Umbilical cord (tissue), 2 donors: Measurements from ENCODE around the gene ANO5. TPM values are rescaled to one million over a fixed set of nuclear protein-coding genes. Genes with fewer than 3 reads are reported as not detected.

Experiments
- DNase-seq: peaks from one replicate; pipeline ENCODE4 v3.0.0-alpha.2; 2015; ENCODE audit warnings: low spot score
- total RNA-seq: library from RNA; depleted of rRNA; stranded (reverse); fragments of >200 nt; gene quantifications from one replicate; pipeline ENCODE4 v1.2.3, GENCODE V29; 2014; ENCODE audit warnings: low replicate concordance; ENCODE audit not compliant: insufficient read depth

Gene ANO5
- total RNA-seq, result 2.6 TPM

- peak; percentile 40 for DNase-seq
Measured at GRCh38 chr11:22192642-22193347, at the start of gene ANO5. Gene ANO5, plus strand, starts transcription at chr11:22193085. Its CDS starts 408 bp downstream, at chr11:22193493.

GRCh38 chr11:22151649-22152197 is 41.2 kb upstream of the ANO5 start:
- no peak for DNase-seq

- no peak for DNase-seq
Measured at GRCh38 chr11:22157531-22157930, 35.4 kb upstream of the ANO5 start.

- DNase-seq, result no peak
Measured at GRCh38 chr11:22161489-22161888, 31.4 kb upstream of the ANO5 start.

- DNase-seq, result no peak
Measured at GRCh38 chr11:22162756-22163155, 30.1 kb upstream of the ANO5 start.

GRCh38 chr11:22163394-22163797 is 29.5 kb upstream of the ANO5 start:
- no peak for DNase-seq

GRCh38 chr11:22165087-22165486 is 27.8 kb upstream of the ANO5 start:
- DNase-seq, result no peak

- DNase-seq, result no peak
Measured at GRCh38 chr11:22165759-22166513, 26.9 kb upstream of the ANO5 start.

GRCh38 chr11:22169833-22170232 is 23.1 kb upstream of the ANO5 start:
- DNase-seq, result no peak

GRCh38 chr11:22173532-22173931 is 19.4 kb upstream of the ANO5 start:
- no peak for DNase-seq

GRCh38 chr11:22177186-22177585 is 15.7 kb upstream of the ANO5 start:
- no peak for DNase-seq

- no peak for DNase-seq
Measured at GRCh38 chr11:22179626-22180025, 13.3 kb upstream of the ANO5 start.

GRCh38 chr11:22180131-22180530 is 12.8 kb upstream of the ANO5 start:
- DNase-seq, result no peak

GRCh38 chr11:22189660-22190059 is 3.2 kb upstream of the ANO5 start:
- DNase-seq, result no peak

GRCh38 chr11:22190827-22191463 is 1.9 kb upstream of the ANO5 start:
- DNase-seq, result no peak

- DNase-seq, result no peak
Measured at GRCh38 chr11:22192289-22192641, 620 bp upstream of the ANO5 start.

- DNase-seq, result peak; percentile 1
Measured at GRCh38 chr11:22193348-22194051, 615 bp downstream of the ANO5 start.

GRCh38 chr11:22194306-22194705 is 1.4 kb downstream of the ANO5 start:
- no peak for DNase-seq

GRCh38 chr11:22194907-22195306 is 2.0 kb downstream of the ANO5 start:
- DNase-seq, result no peak

- no peak for DNase-seq
Measured at GRCh38 chr11:22197139-22198005, 4.5 kb downstream of the ANO5 start.

GRCh38 chr11:22199243-22199642 is 6.4 kb downstream of the ANO5 start:
- DNase-seq, result no peak
